Measurements from ENCODE around the gene HAX1.
"Not testable (repeated sequence)": the region's sequence is repeated elsewhere in the genome, so short reads cannot be mapped to it uniquely, and the experiment has no call there.

HAX1 gene

DNA sequence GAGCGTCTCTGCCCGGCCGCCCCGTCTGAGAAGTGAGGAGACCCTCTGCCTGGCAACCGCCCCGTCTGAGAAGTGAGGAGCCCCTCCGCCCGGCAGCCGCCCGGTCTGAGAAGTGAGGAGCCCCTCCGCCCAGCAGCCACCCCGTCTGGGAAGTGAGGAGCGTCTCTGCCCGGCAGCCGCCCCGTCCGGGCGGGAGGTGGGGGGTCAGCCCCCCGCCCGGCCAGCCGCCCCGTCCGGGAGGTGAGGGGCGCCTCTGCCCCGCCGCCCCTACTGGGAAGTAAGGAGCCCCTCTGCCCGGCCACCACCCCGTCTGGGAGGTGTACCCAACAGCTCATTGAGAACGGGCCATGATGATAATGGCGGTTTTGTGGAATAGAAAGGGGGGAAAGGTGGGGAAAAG is 15.2 kb downstream of the HAX1 start:
- not testable (repeated sequence) for DNase-seq

DNA sequence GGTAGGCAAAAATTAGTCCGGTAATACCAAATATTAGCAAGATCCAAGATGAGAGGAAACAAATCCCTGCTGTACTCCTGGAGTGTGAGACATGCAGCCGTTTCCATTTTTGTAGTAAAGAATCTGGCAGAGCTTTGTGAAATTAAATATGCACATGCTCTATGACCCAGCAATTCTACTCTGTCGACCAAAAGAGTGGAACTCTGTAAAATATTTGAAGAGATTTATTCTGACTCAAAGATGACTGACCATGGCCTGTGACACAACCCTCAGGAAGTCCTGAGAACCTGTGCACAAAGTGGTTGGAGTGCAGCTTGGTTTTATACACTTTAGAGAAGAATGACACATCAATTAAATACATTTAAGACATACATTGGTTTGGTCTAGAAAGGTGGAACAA is 16.2 kb downstream of the HAX1 start:
- no peak for DNase-seq

GRCh38 chr1:154290921-154291320 is 18.5 kb downstream of the HAX1 start:
- DNase-seq: no peak

DNA sequence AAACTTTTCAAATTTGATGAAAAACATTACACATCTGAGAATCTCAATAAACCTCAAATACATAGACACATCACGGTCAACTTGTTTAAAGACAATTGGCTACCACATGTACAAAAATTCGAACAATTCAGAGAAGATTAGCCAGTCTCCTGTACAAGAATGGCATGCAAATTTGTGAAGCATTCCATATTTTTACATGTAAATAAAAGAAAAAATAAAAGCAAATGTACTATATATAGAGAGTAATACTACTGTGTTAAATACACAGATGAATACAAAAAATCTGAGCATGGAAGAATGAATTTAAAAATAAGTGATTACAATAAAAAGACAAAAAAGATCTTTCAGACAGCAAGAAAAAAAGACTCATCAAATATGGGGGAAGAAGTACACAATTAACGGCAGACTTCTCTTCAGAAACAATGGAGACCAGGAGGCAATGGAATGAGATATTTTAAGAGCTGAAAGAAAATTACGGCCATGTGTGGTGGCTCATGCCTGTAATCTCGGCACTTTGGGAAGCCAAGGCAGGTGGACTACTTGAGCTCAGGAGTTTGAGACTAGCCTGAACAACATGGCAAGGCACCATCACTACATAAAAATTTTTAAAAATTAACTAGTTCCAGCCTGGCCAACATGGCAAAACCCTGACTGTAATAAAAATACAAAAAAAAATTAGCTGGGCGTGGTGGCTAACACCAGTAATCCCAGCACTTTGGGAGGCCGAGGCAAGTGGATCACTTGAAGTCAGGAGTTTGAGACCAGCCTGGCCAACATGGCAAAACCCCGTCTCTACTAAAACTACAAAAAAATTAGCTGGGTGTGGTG is 23.2 kb downstream of the HAX1 start:
- DNase-seq: no peak

GRCh38 chr1:154301582-154301981 is 29.2 kb downstream of the HAX1 start:
- no peak for DNase-seq

GRCh38 chr1:154304664-154305337 is 32.4 kb downstream of the HAX1 start:
- no peak for DNase-seq

DNA sequence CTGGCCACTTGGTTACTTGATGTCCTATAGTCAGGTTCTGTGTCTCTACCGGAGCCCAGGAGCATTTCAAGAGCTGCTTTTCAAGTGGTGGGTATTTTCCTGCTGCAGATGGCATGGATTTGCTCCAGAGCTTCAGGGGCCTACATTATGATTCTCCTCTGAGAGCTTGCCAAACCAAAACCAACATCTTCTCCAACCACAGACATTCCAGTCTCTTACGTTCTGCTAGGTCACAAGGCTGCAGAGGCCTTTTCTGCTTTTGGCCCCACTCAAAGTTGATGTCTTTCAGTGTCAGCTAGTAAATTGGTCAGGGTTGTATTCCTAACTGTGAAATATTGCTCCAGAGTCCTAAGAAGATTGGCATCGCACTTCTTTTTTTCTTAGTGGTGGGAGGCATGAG is 33.7 kb downstream of the HAX1 start:
- DNase-seq: no peak

DNA sequence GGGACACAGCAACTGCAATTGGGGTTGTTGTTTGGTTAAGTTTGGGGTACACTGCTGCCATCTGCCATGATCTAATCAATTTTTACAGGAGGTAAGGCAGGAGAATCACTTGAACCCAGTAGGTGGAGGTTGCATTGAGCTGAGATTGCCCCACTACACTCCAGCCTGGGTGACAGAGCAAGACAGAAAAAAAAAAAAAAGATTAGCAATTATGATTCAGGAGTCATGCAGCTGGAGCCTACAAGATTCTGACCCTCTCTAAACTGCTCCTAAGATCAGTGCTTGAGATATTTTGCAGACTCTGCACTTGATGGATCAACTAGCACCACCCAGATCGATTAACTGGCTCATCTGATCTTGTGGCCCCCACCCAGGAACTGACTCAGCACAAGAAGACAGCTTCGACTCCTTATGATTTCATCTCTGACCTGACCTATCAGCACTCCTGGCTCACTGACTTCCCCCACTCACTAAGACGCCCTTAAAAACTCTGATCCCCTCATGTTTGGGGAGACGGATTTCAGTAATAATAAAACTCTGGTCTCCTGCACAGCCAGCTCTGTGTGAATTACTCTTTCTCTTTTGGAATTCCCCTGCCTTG is 35.3 kb downstream of the HAX1 start:
- not testable (repeated sequence) for DNase-seq

DNA sequence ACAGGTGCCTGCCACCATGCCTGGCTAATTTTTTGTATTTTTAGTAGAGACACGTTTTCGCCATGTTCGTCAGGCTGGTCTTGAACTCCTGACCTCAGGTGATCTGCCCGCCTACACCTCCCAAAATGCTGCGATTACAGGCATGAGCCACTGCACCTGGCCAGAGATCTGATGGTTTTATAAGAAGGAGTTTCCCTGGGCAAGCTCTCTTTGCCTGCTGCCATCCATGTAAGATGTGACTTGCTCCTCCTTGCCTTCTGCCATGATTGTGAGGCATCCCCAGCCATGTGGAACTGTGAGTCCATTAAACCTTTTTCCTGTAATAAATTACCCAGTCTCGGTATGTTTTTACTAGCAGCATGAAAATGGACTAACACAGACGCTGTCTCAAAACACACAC is 36.7 kb downstream of the HAX1 start:
- not testable (repeated sequence) for DNase-seq

DNA sequence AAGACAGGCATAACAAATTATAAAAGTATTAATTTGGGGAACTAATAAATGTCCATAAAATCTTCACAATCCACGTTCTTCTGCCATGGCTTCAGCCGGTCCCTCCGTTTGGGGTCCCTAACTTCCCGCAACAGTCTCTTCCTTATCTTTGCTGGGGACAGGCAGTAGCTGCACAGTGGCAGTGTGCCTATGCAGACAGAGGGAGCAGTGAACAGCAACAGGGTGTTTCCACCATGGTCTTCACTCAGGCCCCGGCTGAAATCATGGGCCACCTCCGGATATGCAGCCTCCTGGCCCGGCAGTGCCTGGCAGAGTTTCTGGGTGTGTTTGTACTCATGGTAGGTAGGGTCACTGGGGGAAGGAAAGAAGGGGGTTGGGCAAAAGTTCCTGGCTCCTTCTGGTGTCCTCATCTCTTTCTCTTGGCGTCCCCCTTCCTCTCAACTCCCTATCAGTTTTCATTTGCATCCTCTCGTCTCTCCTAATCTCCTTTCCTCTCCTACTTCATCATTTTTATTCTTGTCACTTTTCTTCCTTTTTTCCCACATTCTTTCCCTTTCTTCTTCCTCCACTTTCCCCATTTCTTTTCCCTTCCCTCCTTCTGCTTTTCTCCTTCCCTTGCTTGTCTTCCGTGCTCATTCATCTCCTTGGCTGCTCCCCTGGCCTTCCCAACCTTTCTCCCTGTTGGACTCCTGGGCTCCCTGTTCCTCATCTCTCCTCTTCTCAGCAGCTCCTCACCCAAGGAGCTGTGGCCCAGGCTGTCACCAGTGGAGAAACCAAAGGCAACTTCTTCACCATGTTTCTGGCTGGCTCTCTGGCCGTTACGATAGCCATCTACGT is 40.0 kb downstream of the HAX1 start:
- DNase-seq: not testable (repeated sequence)

GRCh38 chr1:154313066-154313356 is 40.6 kb downstream of the HAX1 start:
- no peak for DNase-seq

GRCh38 chr1:154314226-154314625 is 41.8 kb downstream of the HAX1 start:
- DNase-seq: not testable (repeated sequence)

- DNase-seq: no peak
Observed at GRCh38 chr1:154316704-154317103, 44.3 kb downstream of the HAX1 start.

DNA sequence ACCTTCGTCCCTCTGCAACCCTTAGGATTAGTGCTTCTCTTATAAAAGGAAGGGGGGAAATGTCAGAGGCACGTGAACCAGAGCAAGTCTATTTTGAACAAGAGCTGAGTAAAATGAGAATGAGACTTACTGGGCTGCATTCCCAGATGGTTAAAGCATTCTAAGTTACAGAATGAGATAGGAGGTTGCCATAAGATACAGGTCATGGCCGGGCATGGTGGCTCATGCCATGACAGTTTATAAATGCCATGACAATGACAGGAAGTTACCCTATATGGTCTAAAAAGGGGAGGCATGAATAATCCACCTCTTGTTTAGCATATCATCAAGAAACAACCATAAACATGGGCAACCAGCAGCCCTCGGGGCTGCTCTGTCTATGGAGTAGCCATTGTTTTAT is 46.0 kb downstream of the HAX1 start:
- DNase-seq: no peak

DNA sequence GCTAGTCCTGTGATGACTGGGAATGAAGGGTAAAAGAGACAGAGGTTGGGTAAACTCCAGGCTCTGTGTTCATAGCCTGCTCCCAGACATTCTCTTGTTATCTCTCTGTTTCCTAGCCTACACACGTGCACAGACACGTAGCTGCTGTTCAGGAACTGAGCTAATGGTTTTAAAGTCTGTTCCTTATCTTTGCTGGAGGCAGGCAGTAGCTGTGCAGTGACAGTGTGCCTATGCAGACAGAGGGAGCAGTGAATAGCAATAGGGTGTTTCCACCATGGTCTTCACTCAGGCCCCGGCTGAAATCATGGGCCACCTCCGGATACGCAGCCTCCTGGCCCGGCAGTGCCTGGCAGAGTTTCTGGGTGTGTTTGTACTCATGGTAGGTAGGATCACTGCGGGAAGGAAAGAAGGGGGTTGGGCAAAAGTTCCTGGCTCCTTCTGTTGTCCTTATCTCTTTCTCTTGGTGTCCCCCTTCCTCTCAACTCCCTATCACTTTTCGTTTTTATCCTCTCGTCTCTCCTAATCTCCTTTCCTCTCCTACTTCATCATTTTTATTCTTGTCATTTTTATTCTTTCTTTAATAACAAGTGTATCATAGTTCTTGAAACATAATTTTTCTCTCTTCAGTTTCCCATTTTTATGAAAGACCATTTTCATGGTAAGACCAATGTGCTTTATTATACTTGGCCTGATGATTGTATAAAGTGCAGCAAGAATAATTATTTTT is 48.6 kb downstream of the HAX1 start, which contains the start of gene AQP10:
TSS of gene AQP10 (plus strand) at position 212 of the 727 bp plus-strand sequence. CDS start at position 275, 63 bp downstream.
- DNase-seq: no peak

GRCh38 chr1:154321609-154321934 is 49.1 kb downstream of the HAX1 start:
- DNase-seq: not testable (repeated sequence)

DNA sequence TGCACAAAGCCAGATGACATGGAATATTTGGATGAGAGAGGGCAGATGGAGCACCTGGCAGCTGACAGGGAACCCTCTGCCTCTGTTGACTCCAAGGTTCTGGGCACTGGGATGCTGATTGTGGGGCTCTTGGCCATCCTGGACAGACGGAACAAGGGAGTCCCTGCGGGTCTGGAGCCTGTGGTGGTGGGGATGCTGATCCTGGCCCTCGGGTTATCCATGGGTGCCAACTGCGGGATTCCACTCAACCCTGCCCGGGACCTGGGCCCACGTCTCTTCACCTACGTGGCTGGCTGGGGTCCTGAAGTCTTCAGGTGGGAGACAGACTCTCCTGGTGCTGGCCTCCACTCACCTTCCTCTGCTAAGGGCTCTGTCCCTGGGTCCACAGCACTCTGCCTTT is 51.1 kb downstream of the HAX1 start:
- no peak for DNase-seq

- no peak for DNase-seq
Observed at GRCh38 chr1:154324241-154324640, 51.8 kb downstream of the HAX1 start.

DNA sequence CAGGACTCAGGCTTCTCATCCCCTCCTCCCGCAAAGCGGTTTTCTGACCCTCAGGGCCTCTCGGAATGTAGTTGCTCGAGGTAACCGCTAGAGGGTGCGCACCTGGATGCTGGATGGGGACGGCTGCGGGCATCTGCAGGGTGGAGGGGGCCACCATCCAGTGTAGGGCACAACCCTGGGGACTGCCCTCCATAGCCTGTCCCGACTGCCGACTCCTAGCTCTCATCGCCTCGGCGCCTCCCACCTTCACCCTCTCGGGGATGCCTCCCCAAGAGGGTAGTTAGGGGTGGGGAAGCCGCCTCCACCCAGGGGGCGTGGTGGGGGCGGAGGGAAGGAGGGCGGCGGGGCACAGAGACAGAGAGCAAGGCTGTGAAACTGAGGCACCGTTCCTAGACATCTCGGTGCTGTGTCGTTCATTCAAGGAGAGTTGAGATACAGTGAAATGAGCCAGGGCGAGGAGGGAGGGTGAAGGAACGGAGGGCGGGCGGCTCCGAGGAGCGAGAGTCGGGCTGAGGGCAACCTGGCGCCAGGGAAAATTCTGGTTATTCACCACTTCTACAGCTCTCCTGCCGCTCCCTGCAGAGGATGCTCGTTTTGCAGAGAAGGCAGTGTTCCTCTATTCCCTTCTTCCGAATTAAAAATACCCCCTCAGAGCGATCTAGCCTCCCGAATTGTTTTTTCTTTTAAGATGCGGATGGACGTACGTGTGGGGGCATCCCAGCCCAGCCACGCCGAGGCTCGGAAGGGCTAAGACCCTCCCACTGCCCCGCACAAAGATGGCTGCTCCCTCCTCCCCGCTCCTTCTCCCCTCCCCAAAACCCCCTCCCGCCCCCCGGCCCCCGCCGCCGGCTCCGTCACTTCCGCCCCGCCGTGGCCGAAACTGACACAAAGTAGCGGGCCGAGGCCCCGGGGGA is 52.5 kb downstream of the HAX1 start, which contains the start of gene ATP8B2:
TSS of gene ATP8B2 (plus strand) at position 857 of the 914 bp plus-strand sequence. CDS start 2,617 bp downstream, outside the sequence.
- peak; percentile 88 for DNase-seq

All from 8988T (cell line).